Left lung (tissue), 10 donors: ENCODE data around the gene TDRD15. TPM values are rescaled to one million over a fixed set of nuclear protein-coding genes. Genes with fewer than 3 reads are reported as not detected.
A peak's percentile ranks its signal among the peaks of the same experiment; 100 is the strongest.

Experiments used
- ATAC-seq: fragments of 200-7000 bp; cut with Tn5 transposase; one replicate; pipeline ENCODE4 v1.9.1; 2020; ENCODE audit warnings: moderate library complexity
- DNase-seq, 4 donors: peaks; one replicate each; pipeline ENCODE4 v3.0.0-alpha.2; 2013 to 2020
- H3K27ac ChIP-seq, 2 donors: fragments of 200-600 bp; sonication (generic) in 1 of 2; one replicate each; pipeline versions ENCODE4 v1.5.0 to v1.8.0; 2020 to 2021
- H3K27me3 ChIP-seq, 2 donors: fragments of 200-600 bp; sonication (generic) in 1 of 2; one replicate each; pipeline versions ENCODE4 v1.5.0 to v1.8.0; 2020 to 2021
- H3K36me3 ChIP-seq, 2 donors: fragments of 200-600 bp; sonication (generic) in 1 of 2; one replicate each; pipeline versions ENCODE4 v1.5.0 to v1.8.0; 2020 to 2021
- H3K4me1 ChIP-seq, 2 donors: fragments of 200-600 bp; one replicate each; pipeline ENCODE4 v1.8.0; 2021
- H3K4me3 ChIP-seq, 2 donors: fragments of 200-600 bp; sonication (generic) in 1 of 2; one replicate each; pipeline versions ENCODE4 v1.5.0 to v1.8.0; 2020 to 2021; ENCODE audit warnings: mild to moderate bottlenecking in 1 of 2
- H3K9me3 ChIP-seq, 2 donors: fragments of 200-600 bp; sonication (generic) in 1 of 2; one replicate each; pipeline versions ENCODE4 v1.5.0 to v1.8.0; 2020 to 2021
- intact Hi-C, 2 donors: fragments of 100-400 bp; cut with DNase I; formaldehyde crosslinking; loops; one replicate each; pipeline versions ENCODE4 v1.11.2 to v1.14.2; 2022
- polyA plus RNA-seq, 6 donors: library from polyadenylated mRNA; unstranded; fragments of 120-200 nt; gene quantifications; one replicate each; pipeline ENCODE4 v1.2.1, GENCODE V29; 2013; ENCODE audit not compliant: insufficient read length in 6 of 6
- total RNA-seq, 2 donors: library from RNA; stranded (reverse); fragmentation: NEBNext Ultra II Directional; extraction: Animal tissue kit (Norgen Biotek cat#: 25700); gene quantifications; one replicate each; pipeline ENCODE4 v1.2.1, GENCODE V29; 2021
- TF ChIP-seq, protein P1 (sequence below), 2 donors: fragments of 200-600 bp; sonication (generic) in 1 of 2; IDR thresholded peaks; one replicate each; pipeline versions ENCODE4 v1.5.0 to v1.8.0; 2021; ENCODE audit warnings: antibody characterized with exemption in 2 of 2
- donor health status: DM: no; HTN: yes; CAD: no.
- donor health status: DM: no; HTN: no; CAD: no.

TDRD15 gene
- total and polyA plus RNA-seq, 8 donors, result not detected

DNA sequence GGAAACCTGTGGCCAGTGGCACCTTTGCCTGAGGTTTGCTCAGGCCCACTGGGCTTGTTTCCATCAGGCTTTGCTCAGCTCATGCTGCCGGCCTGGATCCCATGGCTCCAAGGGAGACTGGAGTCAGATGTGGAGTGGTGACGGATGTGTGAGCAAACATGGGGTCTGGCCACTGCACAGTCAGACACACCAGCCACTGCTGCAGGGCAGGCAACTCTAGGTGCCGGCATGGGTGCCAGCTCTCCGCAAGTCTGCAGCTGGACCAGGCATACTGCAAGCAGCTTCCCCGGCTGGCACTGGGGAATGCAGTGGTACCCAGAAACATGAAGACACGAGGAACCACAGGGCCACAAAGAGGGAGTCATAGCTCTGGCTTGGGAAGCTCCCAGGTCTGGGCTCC lies 37.4 kb downstream of the TDRD15 start:
- Histone ChIP-seq H3K27ac (no peak overlapping the region), H3K9me3 (no peaks in the 10 kb centered on the region), H3K4me3 (no peak overlapping the region), H3K4me1 (no peaks in the 10 kb centered on the region), H3K27me3 (no peaks in the 10 kb centered on the region), H3K36me3 (no peaks in the 10 kb centered on the region)
- intact Hi-C loops, result no loop called here
- TF ChIP-seq, protein P1, sequence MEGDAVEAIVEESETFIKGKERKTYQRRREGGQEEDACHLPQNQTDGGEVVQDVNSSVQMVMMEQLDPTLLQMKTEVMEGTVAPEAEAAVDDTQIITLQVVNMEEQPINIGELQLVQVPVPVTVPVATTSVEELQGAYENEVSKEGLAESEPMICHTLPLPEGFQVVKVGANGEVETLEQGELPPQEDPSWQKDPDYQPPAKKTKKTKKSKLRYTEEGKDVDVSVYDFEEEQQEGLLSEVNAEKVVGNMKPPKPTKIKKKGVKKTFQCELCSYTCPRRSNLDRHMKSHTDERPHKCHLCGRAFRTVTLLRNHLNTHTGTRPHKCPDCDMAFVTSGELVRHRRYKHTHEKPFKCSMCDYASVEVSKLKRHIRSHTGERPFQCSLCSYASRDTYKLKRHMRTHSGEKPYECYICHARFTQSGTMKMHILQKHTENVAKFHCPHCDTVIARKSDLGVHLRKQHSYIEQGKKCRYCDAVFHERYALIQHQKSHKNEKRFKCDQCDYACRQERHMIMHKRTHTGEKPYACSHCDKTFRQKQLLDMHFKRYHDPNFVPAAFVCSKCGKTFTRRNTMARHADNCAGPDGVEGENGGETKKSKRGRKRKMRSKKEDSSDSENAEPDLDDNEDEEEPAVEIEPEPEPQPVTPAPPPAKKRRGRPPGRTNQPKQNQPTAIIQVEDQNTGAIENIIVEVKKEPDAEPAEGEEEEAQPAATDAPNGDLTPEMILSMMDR (IDR thresholded peaks at IDR 0.05), result no peak
- DNase-seq (peak in 1 of 4 donors; percentile 44), ATAC-seq (no peak)

DNA sequence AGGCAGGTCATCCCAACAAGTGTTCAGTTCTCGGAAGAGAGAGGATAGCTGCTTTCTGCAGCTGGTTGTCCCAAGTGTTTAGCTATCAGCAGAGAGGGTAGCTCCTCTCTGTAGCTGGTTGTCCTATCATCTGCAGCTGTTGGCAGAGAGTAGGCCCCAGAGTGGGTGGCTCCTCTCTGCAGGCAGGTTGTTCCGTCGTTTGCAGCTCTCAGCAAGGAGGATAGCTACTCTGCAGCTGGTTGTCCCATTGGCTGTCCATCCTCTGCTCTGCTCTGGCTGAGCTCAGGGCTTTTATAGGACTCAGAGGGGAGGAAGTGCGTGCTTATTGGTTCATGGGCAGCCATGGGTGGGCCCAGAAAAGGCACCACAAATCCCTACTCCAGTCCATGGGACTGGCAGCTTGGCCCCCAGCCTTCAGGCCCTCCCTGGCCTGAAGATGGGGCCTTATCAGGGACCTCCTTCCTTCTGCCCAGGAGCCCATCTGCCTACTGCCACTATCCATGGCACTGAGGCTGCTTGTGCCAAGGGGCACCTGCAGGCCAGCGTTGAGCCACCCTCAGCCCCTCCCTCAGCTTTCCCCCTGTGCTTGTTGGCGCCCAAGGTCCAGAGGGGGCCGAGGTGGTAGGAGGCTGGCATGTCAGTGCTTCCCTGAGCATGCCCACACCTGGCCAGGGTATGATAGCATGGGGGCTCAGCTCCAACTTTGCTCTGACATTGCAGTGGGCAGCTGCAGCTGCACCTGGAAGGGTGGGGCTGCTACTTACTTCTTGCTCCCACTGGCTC lies 38.3 kb downstream of the TDRD15 start:
- H3K4me1 ChIP-seq, result no peaks in the 10 kb centered on the region
- ATAC-seq (no peak), DNase-seq (peak in 1 of 4 donors; percentile 57)
- H3K27me3 ChIP-seq, result no peaks in the 10 kb centered on the region
- intact Hi-C loops, result no loop called here
- H3K27ac ChIP-seq, result no peak overlapping the region
- H3K9me3 ChIP-seq, result no peaks in the 10 kb centered on the region
- no peak overlapping the region for H3K4me3 ChIP-seq
- TF ChIP-seq, protein P1 (IDR thresholded peaks at IDR 0.05), result no peak
- H3K36me3 ChIP-seq, result no peaks in the 10 kb centered on the region

DNA sequence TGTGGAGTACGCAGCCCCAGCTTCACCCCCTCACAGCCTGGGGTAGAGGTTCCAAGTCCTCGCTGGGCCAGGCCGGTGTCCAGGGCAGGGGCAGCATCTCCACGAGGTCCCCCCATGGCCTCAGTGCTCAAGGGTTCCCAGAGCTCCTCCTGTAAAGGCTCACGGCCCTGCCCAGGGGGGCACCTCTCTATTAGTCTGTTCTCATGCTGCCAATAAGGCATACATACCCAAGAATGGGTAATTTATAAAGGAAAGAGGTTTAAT lies 38.8 kb downstream of the TDRD15 start:
- Histone ChIP-seq H3K27ac (no peak overlapping the region), H3K27me3 (no peaks in the 10 kb centered on the region), H3K4me1 (no peaks in the 10 kb centered on the region), H3K9me3 (no peaks in the 10 kb centered on the region), H3K4me3 (no peak overlapping the region), H3K36me3 (no peaks in the 10 kb centered on the region)
- TF ChIP-seq, protein P1 (IDR thresholded peaks at IDR 0.05), result no peak
- intact Hi-C loops, result no loop called here
- DNase-seq (no peak), ATAC-seq (no peak)

GRCh38 chr2:21163213-21163612 lies 39.4 kb downstream of the TDRD15 start:
- ATAC-seq (no peak), DNase-seq (peak in 1 of 4 donors; percentile 50)
- H3K27ac ChIP-seq, result no peak overlapping the region
- intact Hi-C loops, result no loop called here
- no peaks in the 10 kb centered on the region for H3K4me1 ChIP-seq
- TF ChIP-seq, protein P1 (IDR thresholded peaks at IDR 0.05), result no peak
- H3K9me3 ChIP-seq, result no peaks in the 10 kb centered on the region
- H3K27me3 ChIP-seq, result no peaks in the 10 kb centered on the region
- no peaks in the 10 kb centered on the region for H3K36me3 ChIP-seq
- no peak overlapping the region for H3K4me3 ChIP-seq

- intact Hi-C loops, result no loop called here
- H3K27ac ChIP-seq, result no peak overlapping the region
- H3K36me3 ChIP-seq, result no peaks in the 10 kb centered on the region
- no peak overlapping the region for H3K4me3 ChIP-seq
- H3K9me3 ChIP-seq, result no peaks in the 10 kb centered on the region
- TF ChIP-seq, protein P1 (IDR thresholded peaks at IDR 0.05), result peak in 1 of 2 donors; percentile 17
- no peaks in the 10 kb centered on the region for H3K27me3 ChIP-seq
- DNase-seq (peak in 1 of 4 donors; percentile 10), ATAC-seq (no peak)
- no peaks in the 10 kb centered on the region for H3K4me1 ChIP-seq
Observed at GRCh38 chr2:21165350-21165749, 41.6 kb downstream of the TDRD15 start.
